Neural progenitor cell (in vitro differentiated cells): ENCODE data around the gene STK39. TPM values are rescaled to one million over a fixed set of nuclear protein-coding genes. Genes with fewer than 3 reads are reported as not detected.

ENCODE experiments used
- DNase-seq: peaks from one replicate; pipeline ENCODE4 v3.0.0-alpha.2; 2016; ENCODE audit warnings: low spot score
- H2AFZ ChIP-seq: fragments of 200-600 bp; sonication (generic); replicated peaks from 2 replicates; pipeline ENCODE4 v1.6.1; 2016; ENCODE audit warnings: antibody characterized with exemption
- H3F3A ChIP-seq: fragments of 200-600 bp; sonication (generic); 2 replicates; pipeline ENCODE4 v1.6.1; 2016; ENCODE audit warnings: antibody characterized with exemption, low read depth
- H3K27ac ChIP-seq: fragments of 200-600 bp; sonication (generic); 2 replicates; pipeline ENCODE4 v1.5.1; 2016; ENCODE audit warnings: mild to moderate bottlenecking
- H3K27me3 ChIP-seq: fragments of 200-600 bp; sonication (generic); 2 replicates; pipeline ENCODE4 v1.6.1; 2016; ENCODE audit warnings: mild to moderate bottlenecking, moderate library complexity
- H3K36me3 ChIP-seq: fragments of 200-600 bp; sonication (generic); 2 replicates; pipeline ENCODE4 v1.5.1; 2016
- H3K4me1 ChIP-seq: fragments of 200-600 bp; sonication (generic); 2 replicates; pipeline ENCODE4 v1.6.1; 2016; ENCODE audit warnings: mixed run types
- H3K4me2 ChIP-seq: fragments of 200-600 bp; sonication (generic); 2 replicates; pipeline ENCODE4 v1.6.1; 2016
- H3K4me3 ChIP-seq: fragments of 200-600 bp; sonication (generic); 2 replicates; pipeline ENCODE4 v1.5.1; 2016
- H3K79me2 ChIP-seq: fragments of 200-600 bp; sonication (generic); 2 replicates; pipeline ENCODE4 v1.6.1; 2016; ENCODE audit warnings: low read depth
- H3K9ac ChIP-seq: fragments of 200-600 bp; sonication (generic); 2 replicates; pipeline ENCODE4 v1.6.1; 2016
- H3K9me3 ChIP-seq: fragments of 200-600 bp; sonication (generic); 2 replicates; pipeline ENCODE4 v1.5.1; 2016; ENCODE audit warnings: low read depth
- H4K20me1 ChIP-seq: fragments of 200-600 bp; sonication (generic); 2 replicates; pipeline ENCODE4 v1.6.1; 2016; ENCODE audit warnings: low read depth
- H3K27ac Mint-ChIP-seq: 3 replicates; pipeline ENCODE4 v1.8.0; 2021; ENCODE audit warnings: mixed read lengths
- H3K27me3 Mint-ChIP-seq: 2 replicates; pipeline ENCODE4 v1.8.0; 2022; ENCODE audit warnings: low read depth, mild to moderate bottlenecking, inconsistent platforms, moderate library complexity, mixed read lengths; ENCODE audit not compliant: insufficient read depth
- H3K36me3 Mint-ChIP-seq: 3 replicates; pipeline ENCODE4 v1.8.0; 2021; ENCODE audit warnings: mixed read lengths
- H3K4me1 Mint-ChIP-seq: 3 replicates; pipeline ENCODE4 v1.8.0; 2021; ENCODE audit warnings: mixed read lengths
- H3K4me3 Mint-ChIP-seq: 3 replicates; pipeline ENCODE4 v1.8.0; 2021; ENCODE audit warnings: mild to moderate bottlenecking, moderate library complexity, mixed read lengths
- H3K9me3 Mint-ChIP-seq: 3 replicates; pipeline ENCODE4 v1.8.0; 2020; ENCODE audit warnings: mixed read lengths
- CTCF ChIP-seq: fragments of 200-600 bp; sonication (generic); IDR thresholded peaks from 2 replicates; pipeline ENCODE4 v1.5.1; 2017; ENCODE audit warnings: antibody characterized with exemption, mild to moderate bottlenecking
- EZH2 ChIP-seq: fragments of 200-600 bp; sonication (generic); IDR thresholded peaks from 2 replicates; pipeline ENCODE4 v1.6.1; 2017; ENCODE audit warnings: antibody characterized with exemption, mild to moderate bottlenecking, moderate library complexity
- EZH2phosphoT487 ChIP-seq: fragments of 200-600 bp; sonication (generic); IDR thresholded peaks from 2 replicates; pipeline ENCODE4 v1.6.1; 2017; ENCODE audit warnings: antibody characterized with exemption
- total RNA-seq: library from RNA; depleted of rRNA; stranded (reverse); fragments of >200 nt; gene quantifications from 2 replicates; pipeline ENCODE4 v1.2.3, GENCODE V29; 2015; ENCODE audit warnings: low replicate concordance

Gene STK39
- total RNA-seq, 1 donor from 2014 or later = 23.8 TPM

GRCh38 chr2:168255103-168255502, 7.7 kb upstream of the STK39 start:
- H3F3A ChIP-seq = no peaks in the 10 kb centered on the region
- DNase-seq = no peak
- H3K79me2 ChIP-seq = no peaks in the 10 kb centered on the region
- no peaks in the 10 kb centered on the region for H3K36me3 ChIP-seq
- peaks cover 1% of the 10 kb centered on the region for H3K27me3 ChIP-seq
- H3K27me3 Mint-ChIP-seq = peaks cover 3% of the 10 kb centered on the region
- no peak overlapping the region for H3K4me3 ChIP-seq
- H3K9ac ChIP-seq = no peak overlapping the region
- no peak overlapping the region for H3K27ac ChIP-seq
- no peak overlapping the region for H2AFZ ChIP-seq
- no peaks in the 10 kb centered on the region for H3K36me3 Mint-ChIP-seq
- H3K4me1 ChIP-seq = no peaks in the 10 kb centered on the region
- peaks cover 21% of the 10 kb centered on the region for H3K9me3 Mint-ChIP-seq
- H3K4me2 ChIP-seq = no peak overlapping the region
- H3K9me3 ChIP-seq = no peaks in the 10 kb centered on the region
- H4K20me1 ChIP-seq = no peaks in the 10 kb centered on the region
- H3K27ac Mint-ChIP-seq = no peak overlapping the region
- H3K4me3 Mint-ChIP-seq = no peak overlapping the region
- no peaks in the 10 kb centered on the region for H3K4me1 Mint-ChIP-seq
- TF ChIP-seq EZH2 = no peak
- no peak for TF ChIP-seq EZH2phosphoT487
- no peak for TF ChIP-seq CTCF

- Histone ChIP-seq H3K9ac (no peak overlapping the region), H3K4me3 (no peak overlapping the region), H3F3A (no peaks in the 10 kb centered on the region), H3K27me3 (peaks cover 9% of the 10 kb centered on the region), H3K36me3 (no peaks in the 10 kb centered on the region), H3K9me3 (no peaks in the 10 kb centered on the region), H3K79me2 (no peaks in the 10 kb centered on the region), H4K20me1 (no peaks in the 10 kb centered on the region), H2AFZ (no peak overlapping the region), H3K27ac (no peak overlapping the region), H3K4me2 (no peak overlapping the region), H3K4me1 (no peaks in the 10 kb centered on the region)
- no peak for TF ChIP-seq EZH2phosphoT487
- no peak for TF ChIP-seq CTCF
- TF ChIP-seq EZH2 = no peak
- H3K36me3 Mint-ChIP-seq = no peaks in the 10 kb centered on the region
- DNase-seq = no peak
- H3K4me3 Mint-ChIP-seq = no peak overlapping the region
- H3K27me3 Mint-ChIP-seq = peaks cover 3% of the 10 kb centered on the region
- H3K27ac Mint-ChIP-seq = no peak overlapping the region
- H3K4me1 Mint-ChIP-seq = no peaks in the 10 kb centered on the region
- H3K9me3 Mint-ChIP-seq = peaks cover 16% of the 10 kb centered on the region
Measured at GRCh38 chr2:168254158-168254935, 7.0 kb upstream of the STK39 start.

GRCh38 chr2:168253379-168253778, 6.0 kb upstream of the STK39 start:
- Mint-ChIP-seq H3K4me1 (peaks cover 6% of the 10 kb centered on the region), H3K4me3 (no peak overlapping the region), H3K36me3 (no peaks in the 10 kb centered on the region), H3K27me3 (peaks cover 3% of the 10 kb centered on the region), H3K27ac (no peak overlapping the region), H3K9me3 (peaks cover 7% of the 10 kb centered on the region)
- DNase-seq = no peak
- Histone ChIP-seq H3K4me2 (no peak overlapping the region), H2AFZ (no peak overlapping the region), H3K9me3 (no peaks in the 10 kb centered on the region), H4K20me1 (no peaks in the 10 kb centered on the region), H3K4me3 (no peak overlapping the region), H3K36me3 (no peaks in the 10 kb centered on the region), H3K79me2 (no peaks in the 10 kb centered on the region), H3K4me1 (peaks cover under 1% of the 10 kb centered on the region), H3F3A (peaks cover 9% of the 10 kb centered on the region), H3K27ac (no peak overlapping the region), H3K27me3 (peaks cover 19% of the 10 kb centered on the region), H3K9ac (no peak overlapping the region)
- TF ChIP-seq EZH2phosphoT487 = no peak
- no peak for TF ChIP-seq CTCF
- no peak for TF ChIP-seq EZH2
